Measurements from ENCODE around the gene DDX54. TPM values are rescaled to one million over a fixed set of nuclear protein-coding genes. Genes with fewer than 3 reads are reported as not detected.
A peak's percentile ranks its signal among the peaks of the same experiment; 100 is the strongest.

DDX54 gene
- total and polyA plus RNA-seq, 12 donors: 16.5 to 52.7 (median 37.5) TPM

GRCh38 chr12:113230315-113231234 lies 45.3 kb upstream of the DDX54 start:
- TF ChIP-seq CTCF (IDR thresholded peaks at IDR 0.05): no peak
- Histone ChIP-seq H3K36me3 (peaks cover 0 to 92% (median 28%) of the 10 kb centered on the region in 9 donors), H3K27ac (peak overlapping the region; percentile 49 to 98 (median 87)), H3K9me3 (no peaks in the 10 kb centered on the region), H3K4me3 (no peak overlapping the region), H3K27me3 (no peaks in the 10 kb centered on the region), H3K4me1 (peaks cover 47 to 99% (median 87%) of the 10 kb centered on the region in 9 donors)
- WGBS, 2 donors: 65 to 75% methylated on average over 15 of the region's 15 CpGs
- ATAC-seq (peak; percentile 21 to 55 (median 38)), DNase-seq (peak in 1 of 2 donors; percentile 24)
- intact Hi-C loops (cut with DNase I): loop anchor here in 2 of 10 donors (5.0 kb wide), 2 partner anchors 33 to 42 kb away; no protein-coding TSS in a partner anchor

GRCh38 chr12:113228394-113229028 lies 43.2 kb upstream of the DDX54 start:
- Histone ChIP-seq H3K27me3 (no peaks in the 10 kb centered on the region), H3K36me3 (peaks cover 0 to 75% (median 28%) of the 10 kb centered on the region in 9 donors), H3K4me3 (no peak overlapping the region), H3K27ac (peak overlapping the region; percentile 27 to 98 (median 87)), H3K4me1 (peaks cover 52 to 94% (median 90%) of the 10 kb centered on the region in 9 donors), H3K9me3 (no peaks in the 10 kb centered on the region)
- TF ChIP-seq CTCF (IDR thresholded peaks at IDR 0.05): no peak
- intact Hi-C loops (cut with DNase I): no loop called here
- WGBS, 2 donors: 53 to 62% methylated on average over 5 of the region's 5 CpGs
- ATAC-seq: peak in 5 of 8 donors; percentile 7 to 36 (median 18)
- no peak for DNase-seq

- no peak overlapping the region for H3K4me3 ChIP-seq
- DNase-seq: no peak
- TF ChIP-seq CTCF (IDR thresholded peaks at IDR 0.05): no peak
- intact Hi-C loops (cut with DNase I): no loop called here
- H3K4me1 ChIP-seq: peaks cover 49 to 94% (median 90%) of the 10 kb centered on the region in 9 donors
- WGBS, 2 donors: 59 to 73% methylated on average over 5 of the region's 5 CpGs
- H3K27ac ChIP-seq: peak overlapping the region; percentile 27 to 98 (median 87)
- peaks cover 0 to 68% (median 28%) of the 10 kb centered on the region in 9 donors for H3K36me3 ChIP-seq
- no peak for ATAC-seq
- H3K27me3 ChIP-seq: no peaks in the 10 kb centered on the region
- H3K9me3 ChIP-seq: no peaks in the 10 kb centered on the region
Measured at GRCh38 chr12:113227686-113228391, 42.6 kb upstream of the DDX54 start.

Measured in heart right ventricle (tissue), 16 donors.